Stimulated activated CD4-positive, alpha-beta T cell treated with anti-CD3 and anti-CD28 coated beads, Interleukin-2, amount 100 ng/mL, for 48 hours (primary cell): ENCODE results near the gene RNF215.
"Not testable (repeated sequence)": the region's sequence is repeated elsewhere in the genome, so short reads cannot be mapped to it uniquely, and the experiment has no call there.

Source experiments
- DNase-seq, 2 donors: peaks; one replicate each; pipeline ENCODE4 v3.0.0-alpha.2; 2020

RNF215 gene

DNA sequence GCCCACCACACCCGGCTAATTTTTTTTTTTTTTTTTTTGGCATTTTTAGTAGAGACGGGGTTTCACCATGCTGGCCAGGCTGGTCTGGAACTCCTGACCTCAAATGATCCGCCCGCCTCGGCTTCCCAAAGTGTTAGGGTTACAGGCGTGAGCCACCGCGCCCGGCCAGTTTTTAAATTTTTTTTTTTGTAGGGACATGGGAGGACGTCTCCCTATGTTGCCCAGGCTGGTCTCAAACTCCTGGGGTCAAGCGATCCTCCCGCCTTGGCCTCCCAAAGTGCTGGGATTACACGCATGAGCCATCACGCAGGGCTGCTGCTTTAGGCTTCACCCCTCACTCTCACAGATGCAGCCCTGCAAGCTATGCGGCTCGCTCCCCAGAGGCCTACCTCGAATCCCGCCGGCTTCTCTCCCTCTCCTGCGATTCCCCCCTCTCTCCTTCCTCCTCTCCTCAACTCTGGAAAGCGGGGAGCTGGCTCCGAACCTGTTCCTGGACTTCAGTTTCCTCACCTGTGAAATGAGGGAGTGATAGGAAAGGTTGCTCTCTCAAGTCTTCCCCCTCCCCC lies 29.5 kb downstream of the RNF215 start:
- DNase-seq: no peak

- no peak for DNase-seq
Observed at GRCh38 chr22:30357236-30357570, 30.0 kb downstream of the RNF215 start.

- DNase-seq: peak; percentile 82 to 83
Observed at GRCh38 chr22:30356449-30357235, 30.6 kb downstream of the RNF215 start, which contains the start of the genes CCDC157 and SF3A1. Gene CCDC157 (plus strand): TSS chr22:30357007. CDS start chr22:30366001, 8,994 bp downstream. Gene SF3A1 (minus strand): TSS chr22:30356894. CDS start chr22:30356792, 102 bp downstream.

DNA sequence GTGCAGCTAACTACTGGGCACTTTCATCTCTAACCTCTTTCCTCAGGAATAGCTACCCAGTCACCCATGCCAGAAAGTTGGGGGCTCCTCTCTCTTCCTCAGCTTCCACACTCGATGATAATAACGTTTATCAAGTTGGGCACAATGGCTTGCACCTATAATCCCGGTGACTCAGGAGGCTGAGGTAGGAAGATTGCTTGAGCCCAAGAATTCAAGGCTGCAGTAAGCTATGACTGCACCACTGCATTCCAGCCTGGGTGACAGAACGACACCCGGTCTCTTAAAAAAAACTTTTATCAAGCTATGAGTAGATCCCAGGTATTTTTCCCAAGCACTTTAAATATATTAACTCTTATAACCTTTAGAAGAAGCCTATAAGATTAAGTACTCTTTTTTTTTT lies 32.6 kb downstream of the RNF215 start:
- no peak for DNase-seq

DNA sequence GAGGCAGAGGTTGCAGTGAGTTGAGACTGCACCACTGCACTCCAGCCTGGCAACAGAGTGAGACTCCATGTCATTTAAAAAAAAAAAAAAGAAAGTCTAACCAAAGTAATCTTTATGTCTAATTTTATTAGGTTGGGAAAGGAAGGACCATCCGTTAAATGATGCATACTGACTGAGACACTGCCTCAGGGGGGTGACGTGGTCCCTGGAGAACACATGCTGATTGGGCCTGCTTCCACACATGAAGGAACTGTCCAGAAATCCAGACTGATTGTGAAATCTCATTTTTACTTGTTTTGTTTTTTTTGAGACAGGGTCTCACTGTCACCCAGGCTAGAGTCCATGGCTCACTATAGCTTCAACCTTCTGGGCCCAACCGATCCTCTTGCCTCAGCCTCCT lies 36.0 kb downstream of the RNF215 start:
- DNase-seq: no peak

DNA sequence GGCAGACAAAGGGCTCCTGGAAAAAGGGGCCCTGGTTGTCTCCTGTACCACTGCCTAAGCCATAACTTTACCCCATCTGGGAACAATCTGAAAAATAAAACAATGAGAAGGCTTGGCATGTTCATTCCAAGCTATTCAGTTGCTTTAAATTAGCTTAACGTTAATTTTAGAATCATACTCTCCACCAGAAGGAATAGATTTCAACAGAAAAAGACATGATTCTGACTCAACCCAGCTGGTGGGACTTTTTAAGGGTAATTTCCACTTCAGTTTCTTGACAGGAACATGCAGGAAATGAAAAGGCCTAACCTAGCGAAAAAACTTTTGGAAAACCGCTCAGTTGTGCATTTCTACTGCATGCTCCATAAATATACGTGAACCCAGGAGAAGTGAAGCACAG lies 38.4 kb downstream of the RNF215 start:
- DNase-seq: no peak

- DNase-seq: no peak
Observed at GRCh38 chr22:30348404-30348803, 38.8 kb downstream of the RNF215 start.

GRCh38 chr22:30347255-30347892 lies 39.8 kb downstream of the RNF215 start:
- no peak for DNase-seq

GRCh38 chr22:30344447-30345200 lies 42.6 kb downstream of the RNF215 start:
- peak in 1 of 2 donors; percentile 47 for DNase-seq

DNA sequence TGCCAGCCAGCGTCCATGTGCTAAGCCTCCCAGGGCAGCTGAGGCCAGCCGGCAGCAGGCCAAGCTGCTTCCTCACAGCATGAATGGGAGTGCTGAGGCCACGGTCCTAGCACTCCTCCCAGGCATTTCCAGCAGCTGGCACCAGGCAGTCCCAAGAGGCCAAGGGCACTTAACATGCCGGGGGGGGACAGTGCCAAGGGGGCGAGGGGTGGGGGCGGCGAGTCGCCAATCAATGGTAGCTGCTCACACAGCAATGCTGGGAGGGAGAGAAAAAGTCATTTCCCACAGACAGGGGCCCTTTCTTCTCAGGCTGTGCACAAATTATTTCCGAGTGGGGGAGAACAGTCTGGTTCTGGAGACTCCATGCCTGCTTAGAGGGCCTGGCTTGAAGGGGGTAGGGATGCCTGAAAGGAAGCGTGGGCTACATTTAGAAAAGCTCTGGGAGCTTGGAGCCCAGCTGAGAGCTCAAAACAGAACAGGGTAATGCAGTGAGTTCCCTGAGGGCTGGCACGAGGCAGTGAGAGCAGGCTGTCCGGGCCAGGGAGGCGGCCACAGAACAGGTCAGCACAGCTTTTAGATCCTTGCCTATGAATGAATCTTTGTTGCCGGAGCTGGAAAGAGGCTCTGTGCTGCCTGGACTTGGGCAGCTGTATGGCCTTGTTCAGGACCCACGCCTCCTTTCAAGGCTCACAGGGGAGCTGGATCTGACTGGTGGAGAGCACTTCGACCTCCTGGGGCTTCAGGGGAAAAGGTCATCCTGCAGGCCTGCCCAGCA lies 46.1 kb downstream of the RNF215 start:
- no peak for DNase-seq

DNA sequence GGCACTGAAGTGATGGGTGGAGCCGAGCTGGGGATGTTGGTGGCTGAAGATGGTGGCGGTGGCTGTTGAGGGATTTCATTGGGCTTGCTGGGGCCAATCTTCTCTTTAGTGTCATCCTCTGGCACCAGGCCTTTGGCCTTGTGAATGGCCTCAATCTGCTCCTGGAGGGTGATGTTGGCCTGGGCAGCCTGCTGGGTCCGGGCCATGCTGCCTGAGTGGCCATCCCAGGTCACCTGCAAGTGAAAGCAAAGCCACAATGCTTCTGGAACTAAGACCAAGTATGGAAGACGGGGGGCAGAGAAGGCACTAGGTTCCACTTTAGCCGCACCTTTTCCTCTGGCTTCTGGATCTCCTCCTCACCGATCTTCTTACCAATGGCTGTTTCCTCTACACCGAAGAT lies 48.4 kb downstream of the RNF215 start:
- DNase-seq: no peak

GRCh38 chr22:30338341-30338740 lies 48.9 kb downstream of the RNF215 start:
- DNase-seq: not testable (repeated sequence)

- DNase-seq: no peak
Observed at GRCh38 chr22:30337461-30337778, 49.8 kb downstream of the RNF215 start.

- DNase-seq: no peak
Observed at GRCh38 chr22:30336752-30337460, 50.3 kb downstream of the RNF215 start.

GRCh38 chr22:30335236-30335635 lies 52.0 kb downstream of the RNF215 start:
- no peak for DNase-seq

- no peak for DNase-seq
Observed at GRCh38 chr22:30334646-30335045, 52.6 kb downstream of the RNF215 start.

GRCh38 chr22:30333707-30334087 lies 53.5 kb downstream of the RNF215 start:
- DNase-seq: no peak

DNA sequence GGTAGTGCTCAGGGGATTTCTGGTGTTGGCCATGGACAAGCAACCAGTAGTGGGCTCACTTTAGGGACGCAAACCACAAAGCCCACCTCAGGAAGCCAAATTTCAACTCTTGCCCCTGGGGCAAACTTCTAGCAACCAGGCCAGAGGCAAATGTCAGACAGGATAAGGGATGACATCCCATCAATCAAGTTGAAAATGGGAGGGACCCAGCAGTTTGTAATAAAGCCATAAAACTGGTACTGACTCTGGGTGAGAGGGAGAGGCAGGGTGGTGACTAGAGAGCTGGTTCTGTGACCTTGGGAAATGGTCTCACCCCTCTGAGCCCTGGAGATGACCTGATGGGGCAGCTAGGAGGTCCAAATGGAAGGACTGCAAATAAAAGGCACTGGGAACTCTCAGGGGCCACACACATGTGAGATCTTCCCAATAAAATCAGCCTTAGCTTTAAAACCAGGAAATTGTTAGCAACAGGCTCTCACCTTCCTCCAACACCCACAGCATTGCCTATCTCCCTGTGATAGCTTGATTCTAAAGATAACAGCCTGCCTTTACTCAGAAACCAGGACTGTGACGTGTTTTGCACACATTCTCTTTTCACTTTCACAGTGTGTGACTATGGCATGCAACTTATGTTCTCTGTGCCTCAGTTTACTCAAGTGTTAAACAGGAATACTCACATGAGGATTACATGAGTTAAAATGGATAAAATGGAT lies 54.1 kb downstream of the RNF215 start:
- DNase-seq: no peak

- DNase-seq: no peak
Observed at GRCh38 chr22:30332551-30332950, 54.7 kb downstream of the RNF215 start.
